Dedifferentiated amniotic fluid mesenchymal stem cell (primary cell): ENCODE results near the gene DCLRE1C.
"Not testable (repeated sequence)": the region's sequence is repeated elsewhere in the genome, so short reads cannot be mapped to it uniquely, and the experiment has no call there.

Experiments
- DNase-seq: peaks from one replicate; pipeline ENCODE4 v3.0.0-alpha.2; 2016; ENCODE audit errors: extremely low spot score

The DCLRE1C gene

DNA sequence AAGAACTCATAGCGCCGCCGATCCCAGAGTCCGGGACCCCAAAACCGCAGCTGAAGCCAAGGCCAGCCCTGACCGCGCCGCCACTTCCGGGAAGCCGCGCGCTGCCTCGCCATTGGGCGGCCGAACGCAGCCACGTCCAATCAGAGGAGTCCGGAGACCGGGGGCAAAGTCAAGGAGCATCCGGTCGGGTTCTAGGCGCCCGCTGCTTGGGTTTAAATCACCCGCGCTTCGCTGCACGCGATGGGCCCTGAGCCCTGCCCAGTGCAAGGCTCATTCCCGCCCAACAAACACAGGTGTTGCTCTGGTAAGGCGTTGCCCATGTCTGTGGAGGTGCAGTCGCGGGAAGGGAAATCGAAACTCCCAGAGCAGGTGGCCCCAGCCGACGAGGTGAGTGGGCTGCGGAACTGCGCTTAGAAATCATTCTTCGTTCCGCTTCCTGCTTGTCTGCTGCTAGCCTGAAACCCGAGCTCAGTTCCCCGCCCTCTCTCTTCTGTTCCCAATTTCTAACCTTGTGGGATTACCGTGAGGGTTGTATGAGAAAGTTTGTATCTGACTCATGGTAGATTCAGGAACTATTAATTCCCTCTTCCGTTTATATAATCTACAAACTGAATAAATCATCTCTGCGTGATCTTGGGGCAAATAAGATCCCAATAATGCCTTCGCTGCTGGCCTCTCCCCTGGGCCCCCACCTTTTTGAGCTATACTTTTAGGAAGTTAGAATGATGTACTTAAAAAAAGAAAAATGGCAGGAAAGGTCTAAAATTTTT lies at the start of gene DCLRE1C:
Gene DCLRE1C (minus strand): TSS at position 96 of the 770 bp plus-strand sequence. CDS start 86 bp downstream, at position 10.
- DNase-seq, result peak; percentile 94

DNA sequence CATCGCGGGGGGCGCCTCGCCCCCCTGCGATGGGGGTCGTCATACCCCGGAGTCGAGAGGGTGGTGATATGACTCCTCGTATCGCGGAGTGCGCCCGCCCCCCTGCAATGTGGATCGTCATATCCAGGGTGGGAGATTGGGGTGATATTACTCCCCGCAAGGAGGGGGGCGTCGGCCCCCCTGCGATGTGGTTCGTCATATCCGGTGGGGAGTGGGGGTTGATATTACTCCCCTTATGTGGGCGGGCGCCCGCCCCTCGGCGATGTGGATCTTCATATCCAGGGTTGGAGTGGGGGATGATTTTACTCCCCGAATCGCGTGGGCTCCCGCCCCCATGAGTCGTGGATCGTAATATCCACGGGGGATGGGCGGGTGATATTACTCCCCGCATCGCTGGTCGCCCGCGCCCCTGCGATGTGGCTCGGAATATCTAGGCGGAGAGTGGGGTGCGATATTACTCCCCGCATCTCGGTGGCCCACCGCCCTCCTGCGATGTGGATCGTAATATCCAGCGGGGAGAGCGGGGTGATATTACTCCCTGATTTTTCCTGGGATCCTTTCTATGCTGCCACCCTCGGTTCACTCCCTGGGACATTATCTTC lies 42.2 kb upstream of the DCLRE1C start:
- DNase-seq, result no peak

DNA sequence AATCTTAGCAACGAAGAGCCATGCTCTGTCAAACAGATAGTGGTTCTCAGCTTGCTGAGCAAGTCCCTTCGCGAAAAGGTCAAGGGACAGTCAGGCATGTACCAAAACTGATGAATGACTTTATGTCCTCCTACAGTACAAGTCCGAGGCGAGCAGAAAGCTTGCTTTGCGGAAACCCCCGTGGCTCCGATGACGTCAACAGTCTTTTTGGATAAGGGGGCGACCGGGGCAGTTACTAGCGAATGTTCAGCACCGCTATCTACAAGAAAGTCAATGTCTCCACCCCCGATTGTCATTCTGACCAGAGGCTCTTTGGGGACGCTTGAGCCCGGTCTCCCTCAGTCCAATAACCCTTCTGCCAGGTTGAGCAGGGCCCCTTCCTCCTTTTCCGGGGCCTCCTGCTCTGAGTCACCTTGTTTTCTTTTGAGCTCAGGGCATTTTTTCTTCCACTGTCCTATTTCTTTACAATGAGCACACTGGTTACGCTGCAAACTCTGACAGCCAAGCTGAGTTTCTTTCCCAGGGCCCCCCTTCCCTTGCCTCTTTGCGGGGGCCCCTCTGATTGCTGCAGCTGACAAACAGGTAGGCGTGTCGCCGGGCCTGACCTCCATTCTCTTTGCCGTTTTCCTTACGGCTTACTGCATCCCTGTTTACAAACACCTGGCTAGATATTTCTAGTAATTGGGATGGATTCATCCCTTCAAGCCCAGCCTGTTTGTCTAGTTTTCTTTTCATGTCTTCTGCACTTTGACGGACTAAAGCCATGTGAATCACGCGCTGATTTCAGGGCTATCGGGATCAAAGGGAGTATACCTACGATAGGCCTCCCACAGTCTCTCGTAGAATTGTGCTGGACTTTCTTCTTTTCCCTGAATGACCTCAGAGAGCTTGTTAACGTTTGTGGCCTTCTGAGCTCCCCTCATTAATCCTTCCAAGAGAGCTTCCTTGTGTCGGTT lies 39.9 kb upstream of the DCLRE1C start:
- not testable (repeated sequence) for DNase-seq

DNA sequence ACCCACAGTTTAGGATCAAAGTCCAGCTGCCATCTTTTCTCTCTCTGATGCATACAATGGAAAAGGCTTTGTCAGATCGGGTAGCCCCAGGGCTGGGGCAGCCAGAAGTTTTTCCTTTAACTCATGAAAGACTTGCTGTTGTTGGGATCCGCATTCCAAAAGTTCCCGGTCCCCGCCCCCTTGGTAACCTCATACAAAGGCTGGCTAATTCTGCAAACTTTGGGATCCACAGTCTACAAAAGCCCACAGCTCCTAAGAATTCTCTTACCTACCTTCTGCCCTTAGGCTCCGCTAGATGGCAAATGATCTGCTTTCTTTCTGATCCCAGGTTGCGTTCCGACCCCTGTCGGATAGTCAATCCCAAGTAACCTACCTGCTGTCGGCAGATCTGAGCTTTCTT lies 38.4 kb upstream of the DCLRE1C start:
- DNase-seq, result not testable (repeated sequence)

DNA sequence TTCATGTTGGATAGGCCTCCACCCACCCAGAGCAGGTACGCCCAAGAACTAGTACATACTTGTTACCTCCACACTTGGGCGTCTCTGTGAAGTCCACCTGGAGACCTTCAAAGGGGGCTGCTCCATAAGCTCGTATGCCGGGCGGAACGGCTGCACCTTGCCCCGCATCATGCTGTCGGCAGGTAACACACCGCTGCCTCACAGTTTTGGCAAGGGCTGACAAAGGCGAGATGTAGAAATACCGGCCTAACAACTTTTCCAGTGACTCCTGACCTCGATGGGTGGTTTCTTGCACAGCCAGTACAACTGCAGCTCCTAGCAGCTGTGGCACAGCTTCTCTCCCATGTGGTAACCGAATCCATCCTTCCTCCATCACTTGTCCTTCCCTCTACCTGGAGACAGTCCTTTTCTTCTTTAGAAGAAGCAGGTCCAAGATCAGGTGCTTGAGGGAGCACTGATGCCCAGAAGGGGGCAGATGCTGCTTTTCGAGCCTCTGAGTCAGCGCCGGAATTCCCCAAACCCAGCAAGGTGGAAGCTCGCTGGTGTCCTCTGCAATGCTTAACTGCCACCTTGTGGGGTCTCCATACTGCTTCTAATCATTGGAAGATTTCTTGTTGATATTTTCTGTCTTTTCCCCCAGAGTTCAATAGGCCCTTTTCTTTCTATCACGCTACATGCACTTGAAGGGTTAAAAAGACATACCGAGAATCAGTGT lies 37.3 kb upstream of the DCLRE1C start:
- not testable (repeated sequence) for DNase-seq

DNA sequence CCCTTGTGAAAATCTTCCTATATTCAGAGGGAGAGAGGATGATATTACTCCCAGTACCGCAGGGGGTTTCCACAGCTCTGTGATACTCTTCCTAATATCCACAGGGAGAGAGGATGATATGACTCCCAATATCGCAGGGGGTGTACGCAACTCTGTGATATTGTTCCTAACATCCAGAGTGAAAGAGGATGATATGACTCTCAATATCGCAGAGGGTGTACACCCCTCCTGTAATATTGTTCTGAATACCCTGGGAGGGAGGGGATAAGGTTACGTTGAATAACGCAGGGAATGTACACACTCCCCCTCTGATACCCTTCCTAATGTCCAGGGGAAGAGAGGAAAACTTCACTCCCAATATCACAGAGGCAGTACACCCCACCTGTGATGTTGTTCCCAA lies 35.7 kb upstream of the DCLRE1C start:
- not testable (repeated sequence) for DNase-seq

DNA sequence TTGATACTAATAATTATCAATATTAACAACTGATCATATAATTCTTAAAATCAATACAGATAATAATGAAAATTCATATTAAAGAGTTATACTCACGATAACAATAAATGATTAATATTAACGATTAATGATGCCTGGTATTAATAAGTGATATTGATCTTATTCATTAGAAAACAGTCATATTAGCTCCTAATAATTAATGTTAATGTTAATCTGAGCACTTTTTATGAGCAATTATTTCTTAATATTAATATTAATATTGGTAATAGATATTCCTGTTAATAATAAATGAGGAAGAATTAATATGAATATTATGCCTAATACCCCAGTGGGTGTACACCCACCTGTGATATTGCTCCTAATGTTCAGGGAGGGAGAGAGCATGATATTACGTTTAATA lies 28.8 kb upstream of the DCLRE1C start:
- DNase-seq, result no peak

DNA sequence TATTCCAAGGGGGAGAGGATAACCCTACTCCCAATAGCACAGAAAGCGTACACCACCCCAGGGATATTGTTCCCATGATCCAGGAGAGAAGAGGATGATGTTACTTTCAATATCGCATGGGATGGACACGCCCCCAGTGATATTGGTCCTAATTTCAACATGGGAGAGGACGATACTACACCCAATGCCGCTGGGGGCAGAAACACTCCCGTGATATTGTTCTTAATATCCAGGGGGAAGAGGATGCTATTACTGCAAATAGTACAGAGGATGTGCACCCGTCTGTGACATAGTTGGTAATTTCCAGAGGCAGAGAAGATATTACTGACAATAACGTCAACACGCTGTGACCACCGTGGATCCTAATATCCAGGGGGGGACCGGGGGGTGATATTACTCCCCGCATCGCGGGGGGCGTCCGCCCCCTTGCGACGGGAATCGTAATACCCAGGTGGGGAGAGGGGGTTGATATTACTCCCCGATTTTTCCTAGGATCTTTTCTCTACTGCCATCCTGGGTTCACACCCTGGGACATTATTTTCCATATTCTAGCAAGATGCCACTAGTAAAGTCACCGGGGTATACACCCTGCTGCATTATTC lies 21.9 kb upstream of the DCLRE1C start:
- no peak for DNase-seq

DNA sequence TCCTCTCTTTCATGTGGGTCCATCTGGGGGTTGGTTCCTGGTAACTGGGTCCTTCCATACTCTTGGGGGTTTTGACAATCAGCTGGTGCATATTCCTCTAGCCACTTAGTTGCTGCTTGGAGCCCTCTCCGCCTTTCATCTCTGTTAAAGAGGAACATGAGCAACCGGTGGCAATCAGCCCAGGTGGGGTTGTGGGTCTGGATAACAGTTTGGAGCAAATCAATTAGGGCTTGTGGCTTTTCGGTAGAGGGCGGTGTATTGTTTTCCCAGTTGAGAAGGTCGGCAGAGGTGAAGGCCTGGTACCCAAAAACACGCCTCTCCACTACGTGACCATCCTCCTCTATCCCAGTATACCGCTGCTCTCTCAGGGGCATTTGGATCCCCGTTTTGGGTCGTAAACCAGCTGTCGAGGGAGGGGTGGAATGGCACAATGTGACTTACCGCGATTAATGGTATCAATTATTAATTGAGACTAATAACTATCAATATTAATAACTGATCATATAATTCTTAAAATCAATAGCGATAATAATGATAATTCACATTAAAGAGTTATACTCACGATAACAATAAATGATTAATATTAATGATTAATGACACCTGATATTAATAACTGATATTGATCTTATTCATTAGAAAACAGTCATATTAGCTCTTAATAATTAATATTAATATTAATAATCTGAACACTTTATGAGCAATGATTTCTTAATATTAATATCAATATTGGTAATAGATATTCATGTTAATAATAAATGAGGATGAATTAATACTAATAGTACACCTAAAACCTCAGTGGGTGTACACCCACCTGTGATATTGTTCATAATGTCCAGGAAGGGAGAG lies 20.5 kb upstream of the DCLRE1C start:
- DNase-seq, result not testable (repeated sequence)

DNA sequence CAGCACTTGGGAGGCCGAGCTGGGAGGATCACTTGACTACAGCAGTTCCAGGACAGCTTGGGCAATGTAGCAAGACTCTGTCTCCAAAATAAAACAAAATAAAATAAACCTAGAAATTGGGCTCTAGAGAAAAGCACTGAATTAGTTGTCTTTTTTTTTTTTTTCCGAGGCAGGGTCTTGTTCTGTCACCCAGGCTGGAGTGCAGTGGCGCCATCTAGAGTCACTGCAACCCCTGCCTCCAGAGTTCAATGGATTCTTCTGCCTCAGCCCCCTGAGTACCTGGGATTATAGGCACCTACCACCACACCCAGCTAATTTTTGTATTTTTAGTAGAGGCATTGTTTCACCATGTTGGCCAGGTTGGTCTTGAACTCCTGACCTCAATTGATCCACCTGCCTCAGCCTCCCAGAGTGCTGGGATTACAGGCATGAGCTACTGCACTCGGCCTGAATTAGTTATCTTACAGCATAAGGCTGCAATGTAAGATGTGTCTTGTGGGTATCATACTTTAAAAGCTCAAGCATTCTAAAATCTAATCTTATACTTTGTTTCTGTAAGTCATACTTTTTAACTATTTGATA lies 18.1 kb upstream of the DCLRE1C start:
- DNase-seq, result no peak

DNA sequence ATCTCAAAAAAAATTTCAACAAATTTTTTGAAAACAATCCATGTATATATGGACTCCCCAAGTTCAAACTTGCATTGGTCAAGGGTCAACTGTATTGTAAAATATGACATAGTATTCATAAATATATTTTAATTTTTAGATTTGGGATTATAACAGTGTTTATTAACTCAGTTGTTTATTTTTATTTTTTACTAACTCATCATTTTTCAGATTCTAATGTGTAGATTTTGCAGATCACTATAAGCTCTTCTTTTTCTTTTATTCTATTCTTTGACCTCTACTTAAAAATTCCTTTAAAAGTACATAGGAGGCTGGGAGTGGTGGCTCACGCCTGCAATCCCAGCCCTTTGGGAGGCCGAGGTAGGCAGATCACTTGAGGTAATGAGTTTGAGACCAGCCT lies 14.0 kb upstream of the DCLRE1C start:
- no peak for DNase-seq

DNA sequence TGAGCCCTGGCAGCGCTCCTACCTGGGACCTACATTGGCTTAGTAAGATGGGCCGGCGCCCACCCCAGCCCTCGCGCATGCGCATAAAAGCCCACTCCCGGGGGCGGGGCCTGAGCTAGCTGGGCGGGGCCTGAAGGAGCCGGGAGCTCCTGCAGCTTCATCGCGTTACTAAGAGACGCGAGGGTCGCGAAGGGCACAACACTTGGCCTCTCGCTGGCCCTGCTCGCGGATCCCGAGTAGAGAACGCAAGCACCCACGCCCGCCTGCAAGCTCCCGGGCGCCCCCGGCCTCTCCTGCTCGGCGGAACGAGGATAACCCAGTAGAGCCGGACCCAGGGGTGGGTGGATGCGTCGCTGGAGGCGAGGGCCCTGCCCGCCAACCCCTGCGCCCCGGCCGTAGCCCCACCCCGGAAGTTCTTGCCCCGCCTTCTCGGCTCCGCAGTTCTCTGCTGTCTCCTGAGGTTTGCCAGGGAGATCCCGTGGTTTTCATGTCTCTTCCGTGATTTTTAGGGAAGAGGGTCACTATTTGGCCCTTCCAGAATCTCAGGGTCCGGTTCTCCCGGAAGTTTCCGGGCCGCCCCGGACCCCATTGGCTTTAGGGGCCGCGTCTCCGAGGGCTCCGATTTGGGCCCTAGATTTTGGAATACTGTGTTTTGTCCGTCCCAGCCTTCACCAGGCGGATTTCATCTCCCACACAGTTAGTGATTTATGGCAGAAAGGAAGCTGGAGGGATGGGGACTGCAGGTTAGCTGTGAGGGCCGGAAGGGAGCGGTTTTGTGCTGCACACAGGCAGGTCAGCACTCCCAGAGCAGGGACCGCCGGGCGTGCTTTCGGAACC lies 5.5 kb upstream of the DCLRE1C start, which contains the start of gene MEIG1:
Gene MEIG1 (plus strand): TSS at position 168 of the 837 bp plus-strand sequence. CDS start 7,081 bp downstream, outside the sequence.
- DNase-seq, result peak; percentile 94

DNA sequence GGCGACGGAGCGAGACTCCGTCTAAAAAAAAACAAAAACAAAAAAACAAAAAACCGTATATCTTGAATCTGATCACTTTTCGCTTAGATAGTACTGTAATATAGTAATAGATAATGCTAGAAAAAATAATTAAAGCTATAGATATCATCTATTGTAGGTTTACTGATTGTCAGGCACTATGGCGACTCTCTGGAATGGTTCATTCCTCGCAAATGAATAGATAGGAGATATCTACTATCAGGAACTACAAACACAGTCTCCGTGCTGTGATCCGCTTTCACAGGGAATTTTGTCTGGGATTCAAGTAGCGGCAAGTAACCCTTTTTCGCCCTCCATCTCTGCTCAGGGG lies 5.0 kb upstream of the DCLRE1C start:
- no peak for DNase-seq

DNA sequence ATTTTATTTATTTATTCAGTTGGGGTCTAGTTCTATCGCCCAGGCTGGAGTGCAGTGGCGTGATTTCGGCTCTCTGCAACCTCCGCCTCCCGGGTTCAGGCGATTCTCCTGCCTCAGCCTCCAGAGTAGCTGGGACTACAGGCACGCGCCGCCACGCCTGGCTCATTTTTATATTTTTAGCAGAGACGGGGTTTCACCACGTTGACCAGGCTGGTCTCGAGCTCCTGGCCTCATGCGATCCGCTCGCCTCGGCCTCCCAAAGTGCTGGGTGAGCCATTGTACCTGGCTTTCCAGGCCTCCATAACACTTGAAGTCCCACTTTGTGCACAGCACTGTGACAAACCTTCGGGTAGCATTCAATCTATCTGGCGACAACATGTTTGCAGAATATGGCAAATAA lies 1.0 kb upstream of the DCLRE1C start:
- DNase-seq, result no peak

DNA sequence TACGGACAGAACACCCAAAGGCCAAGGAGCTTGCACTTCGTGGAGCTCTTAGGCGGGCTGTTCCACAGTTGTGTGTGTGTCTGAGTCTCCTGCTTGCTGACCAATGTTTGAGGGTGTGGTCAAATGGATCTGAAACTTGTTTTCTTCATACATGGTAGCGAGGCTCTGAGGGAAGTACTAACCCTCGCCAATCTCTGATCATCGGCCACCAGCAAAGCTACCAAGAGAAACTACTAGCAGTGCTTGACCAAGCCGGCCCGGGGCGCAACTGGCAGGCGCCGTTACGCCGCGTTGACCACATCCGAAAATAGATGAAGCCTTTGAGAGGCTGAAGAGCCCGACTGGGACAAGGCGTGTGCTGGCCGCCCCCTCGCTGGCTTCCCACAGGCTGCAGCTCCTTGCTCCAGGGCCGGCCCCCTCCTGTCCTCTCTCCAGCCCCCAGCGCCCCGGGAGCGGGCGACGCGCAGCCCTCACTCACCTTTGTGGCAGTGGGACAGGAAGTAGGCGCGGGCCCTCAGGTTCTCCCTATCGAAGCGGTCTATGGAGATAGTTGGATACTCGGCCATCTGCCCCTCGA lies 384 bp downstream of the DCLRE1C start:
- DNase-seq, result peak; percentile 52

DNA sequence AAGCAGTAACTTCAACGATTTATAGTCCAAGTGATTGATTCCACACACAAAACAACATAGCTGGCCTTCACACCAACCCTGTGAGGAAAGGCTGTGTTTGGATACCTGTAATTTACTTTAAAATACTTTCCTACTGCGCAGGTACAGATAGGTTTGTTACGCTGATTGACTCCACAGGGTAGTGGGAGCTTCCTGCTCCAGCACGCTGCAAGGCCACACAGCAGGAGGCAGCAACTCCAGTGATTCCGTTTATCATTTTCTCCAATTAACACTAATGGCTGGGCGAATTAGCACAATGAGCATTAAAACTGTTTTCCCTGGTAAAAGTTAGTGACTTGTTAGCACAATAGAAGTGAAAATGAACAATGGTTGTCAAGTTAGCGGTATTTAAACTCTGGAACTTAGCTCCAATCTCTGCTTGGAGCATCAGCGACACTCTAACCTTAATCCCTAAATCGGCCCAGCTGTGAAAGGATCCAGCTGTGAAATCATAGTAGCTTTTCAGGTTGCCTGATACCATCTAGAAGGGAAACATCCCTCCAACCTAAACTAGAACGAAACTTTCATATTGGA lies 959 bp downstream of the DCLRE1C start:
- DNase-seq, result no peak

DNA sequence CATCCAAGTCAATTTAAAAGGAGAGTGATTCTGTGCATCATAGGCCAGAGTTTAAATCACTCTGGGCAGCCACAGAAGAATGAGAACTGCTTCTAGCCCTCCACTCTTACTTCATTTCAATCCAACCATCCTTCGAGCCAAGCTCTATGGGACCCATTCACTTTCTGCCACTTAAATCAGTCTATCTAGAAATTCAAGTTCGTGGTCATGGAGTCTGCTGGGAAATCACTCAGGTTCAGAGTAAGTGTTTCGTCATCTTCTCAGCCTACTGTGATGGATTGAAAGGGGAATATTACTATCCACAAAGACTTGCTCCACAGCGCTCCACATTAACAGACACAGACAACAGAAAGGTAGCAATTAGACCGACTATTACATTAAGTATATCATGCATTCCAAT lies 4.6 kb downstream of the DCLRE1C start:
- DNase-seq, result no peak

DNA sequence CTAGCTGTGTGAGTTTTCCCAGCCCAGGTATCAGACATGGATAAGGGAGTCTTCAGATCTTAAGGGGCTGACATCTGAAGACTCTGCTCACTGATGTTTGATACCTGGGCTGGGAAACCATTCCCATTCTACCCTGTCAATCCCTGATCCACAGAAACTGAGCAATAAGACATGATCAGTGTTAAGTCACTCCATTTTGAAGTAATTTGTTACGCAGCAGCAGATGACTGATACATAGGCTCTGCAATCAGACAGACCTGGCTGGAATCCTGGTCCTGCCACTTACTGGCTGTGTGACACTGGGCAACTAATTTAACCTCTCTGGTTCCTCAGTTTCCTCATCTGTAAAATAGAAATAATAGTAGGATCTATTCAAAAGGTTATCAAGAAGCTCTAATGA lies 6.6 kb downstream of the DCLRE1C start:
- DNase-seq, result no peak
